K562 (cell line): ENCODE data around the gene AKNA. TPM values are rescaled to one million over a fixed set of nuclear protein-coding genes. Genes with fewer than 3 reads are reported as not detected.

Experiments used
- ATAC-seq: fragments of 200-7000 bp; cut with Tn5 transposase; 3 replicates; pipeline ENCODE4 v1.9.1; 2020; ENCODE audit warnings: moderate library complexity
- BruUV-seq: library from RNA; stranded (reverse); fragments of 400-500 nt; replicated peaks from 2 replicates; lab custom pipeline; 2021; lab: Mats Ljungman, UMichigan
- CTCF ChIA-PET: fragments of 300-600 bp; formaldehyde crosslinking; extraction: SDS; loops from one replicate; lab custom pipeline; 2021; ENCODE audit warnings: low intra/inter-chr PET ratio; lab: Yijun Ruan, JAX
- POLR2A ChIA-PET: fragments of 300-600, 350-650 bp; sonication (Branson Sonifier 250); formaldehyde crosslinking; extraction: SDS; loops from one replicate; lab custom pipeline; 2021; ENCODE audit warnings: antibody characterized with exemption, inconsistent platforms; lab: Yijun Ruan, JAX
- DNase-seq, 4 experiments: peaks; one replicate each; pipeline versions ENCODE4 v3.0.0 to v3.0.0-alpha.2; 2011 to 2018; ENCODE audit warnings: low spot score in 3 of 4, mixed read lengths in 3 of 4; ENCODE audit errors: extremely low read depth in 1 of 4
- FAIRE-seq: peaks from 2 replicates; lab custom pipeline; 2011; peaks lifted over from hg19 to GRCh38; lab: Jason Lieb, UNC
- H2AFZ ChIP-seq: 2 replicates; pipeline ENCODE4 v1.6.0; 2011; ENCODE audit warnings: low read depth, low read length, control low read depth, inconsistent platforms
- H3K27ac ChIP-seq: fragments of 200-600 bp; 3 replicates; pipeline ENCODE4 v1.8.0; 2011; ENCODE audit warnings: low read depth, mild to moderate bottlenecking, control low read depth, inconsistent platforms, low read length, moderate library complexity, mixed read lengths; ENCODE audit errors: extremely low read depth
- H3K27me3 ChIP-seq, 2 experiments: fragments of 300-600 bp in 1 of 2; 2 replicates in 1 of 2; 3 replicates in 1 of 2; pipeline versions ENCODE4 v1.6.0 to v1.8.0; 2011; ENCODE audit warnings: inconsistent platforms in 2 of 2, low read length in 2 of 2, mild to moderate bottlenecking in 1 of 2, mixed read lengths in 1 of 2, moderate library complexity in 1 of 2; ENCODE audit not compliant: control insufficient read depth in 2 of 2, insufficient read depth in 2 of 2
- H3K36me3 ChIP-seq: fragments of 300-600 bp; 3 replicates; pipeline ENCODE4 v1.8.0; 2011; ENCODE audit warnings: mild to moderate bottlenecking, low read length, inconsistent platforms; ENCODE audit not compliant: control insufficient read depth, insufficient read depth
- H3K4me1 ChIP-seq, 2 experiments: fragments of 200-600 bp in 1 of 2; replicated peaks in 1 of 2; 2 replicates in 1 of 2; 3 replicates in 1 of 2; pipeline versions ENCODE4 v1.5.1 to v1.8.0; 2011; ENCODE audit warnings: inconsistent platforms in 2 of 2, low read length in 2 of 2, mild to moderate bottlenecking in 1 of 2, mixed read lengths in 1 of 2, moderate library complexity in 1 of 2; ENCODE audit not compliant: control insufficient read depth in 2 of 2, insufficient read depth in 2 of 2
- H3K4me2 ChIP-seq: 2 replicates; pipeline ENCODE4 v1.6.1; 2011; ENCODE audit warnings: low read length, control low read depth, inconsistent platforms, mixed read lengths; ENCODE audit not compliant: insufficient read depth
- H3K4me3 ChIP-seq: fragments of 200-600 bp; sonication (generic), shearing (Covaris generic); 2 replicates; pipeline ENCODE4 v1.5.1; 2016; ENCODE audit warnings: control low read depth, inconsistent platforms
- H3K79me2 ChIP-seq: fragments of 200-600 bp; 3 replicates; pipeline ENCODE4 v1.8.0; 2011; ENCODE audit warnings: low read length, inconsistent platforms; ENCODE audit not compliant: control insufficient read depth, insufficient read depth
- H3K9ac ChIP-seq, 2 experiments: 2 replicates each; pipeline versions ENCODE4 v1.6.0 to v1.6.1; 2011; ENCODE audit warnings: low read depth in 2 of 2, low read length in 2 of 2, control low read depth in 1 of 2, inconsistent platforms in 1 of 2, mild to moderate bottlenecking in 1 of 2, mixed read lengths in 1 of 2; ENCODE audit not compliant: insufficient read depth in 1 of 2
- H3K9me1 ChIP-seq: one replicate; pipeline ENCODE4 v1.6.0; 2011; ENCODE audit warnings: inconsistent platforms, mild to moderate bottlenecking, low read length, moderate library complexity; ENCODE audit not compliant: control insufficient read depth, insufficient read depth
- H3K9me3 ChIP-seq: replicated peaks from 2 replicates; pipeline ENCODE4 v1.5.1; 2011; ENCODE audit warnings: low read depth, low read length, inconsistent platforms; ENCODE audit not compliant: control insufficient read depth, insufficient read depth
- H4K20me1 ChIP-seq: replicated peaks from 2 replicates; pipeline ENCODE4 v1.6.1; 2011; ENCODE audit warnings: low read length, inconsistent platforms, mixed read lengths; ENCODE audit not compliant: control insufficient read depth, insufficient read depth
- ARID2 ChIP-seq: fragments of 450-650 bp; IDR thresholded peaks from 2 replicates; pipeline ENCODE4 v1.6.1; 2017; ENCODE audit warnings: antibody characterized with exemption, mild to moderate bottlenecking
- CBFA2T3 ChIP-seq: fragments of 450-650 bp; IDR thresholded peaks from 2 replicates; pipeline ENCODE4 v1.6.1; 2017
- CBX8 ChIP-seq: fragments of 200-600 bp; sonication (generic); IDR thresholded peaks from 2 replicates; pipeline ENCODE4 v1.6.1; 2012; ENCODE audit warnings: borderline replicate concordance, mixed run types, low read depth, mild to moderate bottlenecking, moderate library complexity, mixed read lengths, low read length, control low read depth, inconsistent platforms; ENCODE audit not compliant: poor library complexity, severe bottlenecking; ENCODE audit errors: extremely low read depth
- MYC ChIP-seq, 2 experiments: fragments of 250-450 bp in 1 of 2; sonication (Bioruptor Pico) in 1 of 2; IDR thresholded peaks; 2 replicates each; pipeline versions ENCODE4 v1.5.1 to v1.6.1; 2012 to 2021; ENCODE audit warnings: low read depth in 2 of 2, borderline replicate concordance in 1 of 2, improper control_type of control experiment in 1 of 2, low read length in 1 of 2, mild to moderate bottlenecking in 1 of 2, moderate library complexity in 1 of 2
- RBM14 ChIP-seq: fragments of 200-400 bp; formaldehyde crosslinking; IDR thresholded peaks from 2 replicates; pipeline ENCODE4 v1.6.1; 2018; ENCODE audit warnings: low read depth, mild to moderate bottlenecking, low read length, moderate library complexity, borderline replicate concordance; ENCODE audit not compliant: insufficient read depth
- RFX1 ChIP-seq: fragments of 450-650 bp; IDR thresholded peaks from 2 replicates; pipeline ENCODE4 v1.6.1; 2016; ENCODE audit warnings: mild to moderate bottlenecking, moderate library complexity
- SMC3 ChIP-seq: conservative IDR thresholded peaks from 2 replicates; pipeline ENCODE4 v1.6.1; 2011; ENCODE audit warnings: low read depth, low read length, improper control_type of control experiment; ENCODE audit not compliant: insufficient read depth
- YBX1 ChIP-seq: fragments of 450-650 bp; IDR thresholded peaks from 2 replicates; pipeline ENCODE4 v1.7.1; 2016; ENCODE audit warnings: mild to moderate bottlenecking
- ZC3H11A ChIP-seq: IDR thresholded peaks from 2 replicates; pipeline ENCODE4 v1.6.1; 2012; ENCODE audit warnings: low read depth, low read length, improper control_type of control experiment
- ZNF12 ChIP-seq: sonication (generic); formaldehyde crosslinking; IDR thresholded peaks from 2 replicates; pipeline ENCODE4 v1.4.0; 2020; ENCODE audit warnings: mild to moderate bottlenecking, missing genetic modification reagents
- ZNF143 ChIP-seq: sonication (generic); formaldehyde crosslinking; IDR thresholded peaks from 2 replicates; pipeline ENCODE4 v1.9.0; 2022; ENCODE audit warnings: mild to moderate bottlenecking, missing genetic modification reagents
- WGBS: fragments of 100-300 bp; shearing (Covaris generic); methylation state at CpG from one replicate; pipeline ENCODE4 v1.1.6; 2016; ENCODE audit warnings: low coverage, mixed read lengths; ENCODE audit not compliant: insufficient coverage; ENCODE audit errors: missing lambda C conversion rate; 5-methylcytosine and 5-hydroxymethylcytosine counted together
- in situ Hi-C: fragments of 300-500 bp; cut with MboI; formaldehyde crosslinking; loops from 4 replicates; pipeline ENCODE4 v1.15.0; 2018; ENCODE audit warnings: inconsistent platforms, mixed read lengths
- intact Hi-C: fragments of 100-400 bp; cut with micrococcal nuclease; formaldehyde crosslinking; loops from 2 replicates; pipeline ENCODE4 v1.14.2; 2022
- polyA plus RNA-seq, 8 experiments: library from polyadenylated mRNA; depleted of rRNA in 4 of 8; stranded (reverse) in 5 of 8; unstranded in 3 of 8; fragments of >200 nt; fragmentation: Nextera tagmentation in 2 of 8; fragmentation: Illumina TruSeq in 1 of 8; extraction: Ambion mirVana in 2 of 8; extraction: Trizol in 1 of 8; gene quantifications; 2 replicates each; pipeline versions ENCODE4 v1.2.1 to v1.2.3, GENCODE V29; 2011 to 2014; ENCODE audit warnings: inconsistent platforms in 1 of 8, missing spikeins in 1 of 8
- total RNA-seq, 7 experiments: library from RNA; depleted of rRNA in 6 of 7; stranded (reverse); fragments of >200 nt in 6 of 7; fragmentation: Illumina TruSeq in 2 of 7; extraction: Trizol in 2 of 7; gene quantifications; 2 replicates each; pipeline versions ENCODE4 v1.2.1 to v1.2.3, GENCODE V29; 2011 to 2021; ENCODE audit warnings: low replicate concordance in 1 of 7

The AKNA gene
- total and polyA plus RNA-seq, 9 of the 15 experiments (the other 6 are each of a cell fraction or from before 2014, with no cell fraction given): 0.29 to 20.5 (median 3.9) TPM

DNA sequence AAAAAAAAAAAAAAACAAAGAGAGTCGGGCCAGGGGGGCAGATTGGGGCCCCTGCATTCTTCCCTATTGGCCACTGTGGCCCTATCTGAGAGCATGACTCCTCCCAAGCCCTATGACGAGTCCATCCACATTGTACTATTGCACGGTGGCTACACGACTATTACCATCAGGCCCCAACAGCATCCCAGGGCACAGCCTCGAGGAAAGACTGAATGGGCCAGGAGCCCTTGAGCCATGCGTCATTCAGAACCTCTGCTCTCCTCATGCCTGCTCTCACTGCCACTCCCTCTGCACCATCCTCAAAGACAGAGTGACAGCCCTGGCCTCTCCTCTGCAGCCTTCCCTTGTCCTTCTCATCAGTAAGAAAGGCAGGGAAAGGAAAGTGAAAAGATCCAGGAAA lies 85.1 kb downstream of the AKNA start:
- no peak overlapping the region for H3K4me2 ChIP-seq
- no peaks in the 10 kb centered on the region for H3K9me1 ChIP-seq
- H2AFZ ChIP-seq: no peak overlapping the region
- no peaks in the 10 kb centered on the region for H3K36me3 ChIP-seq
- H3K27ac ChIP-seq: no peak overlapping the region
- ATAC-seq (no peak), DNase-seq (no peak), FAIRE-seq (no peak)
- H3K27me3 ChIP-seq: peaks cover 6 to 68% of the 10 kb centered on the region in 2 experiments; a peak in 3 of 5 replicates
- H4K20me1 ChIP-seq: peaks cover 3% of the 10 kb centered on the region
- WGBS: 0% methylated on average over 5 of the region's 6 CpGs
- POLR2A ChIA-PET: no interaction called here
- no TSS peak for BruUV-seq
- H3K4me3 ChIP-seq: no peak overlapping the region
- H3K9me3 ChIP-seq: no peaks in the 10 kb centered on the region
- TF ChIP-seq ARID2 (no peak), YBX1 (no peak), MYC (IDR thresholded peaks at IDR 0.05; ENCODE audit: low read depth, low read length) (no peak), MYC (CRISPR knock-in tag; IDR thresholded peaks at IDR 0.05; ENCODE audit: borderline replicate concordance, low read depth) (no peak), CBX8 (no peak), ZC3H11A (no peak), SMC3 (no peak), ZNF12 (CRISPR knock-in tag) (no peak), RFX1 (no peak), CBFA2T3 (no peak), RBM14 (no peak), ZNF143 (CRISPR knock-in tag) (no peak)
- H3K4me1 ChIP-seq: no peaks in the 10 kb centered on the region
- in situ Hi-C loops: no loop called here
- no peaks in the 10 kb centered on the region for H3K79me2 ChIP-seq
- intact Hi-C loops: no loop called here
- H3K9ac ChIP-seq: no peak overlapping the region
- CTCF ChIA-PET: no interaction called here
